GM12864 (cell line): ENCODE results near the gene KRTAP4-6.
"Not testable (repeated sequence)": the region's sequence is repeated elsewhere in the genome, so short reads cannot be mapped to it uniquely, and the experiment has no call there.

ENCODE experiments used
- DNase-seq: peaks from one replicate; pipeline ENCODE4 v3.0.0-alpha.2; 2011; ENCODE audit warnings: low read depth
- H3K4me3 ChIP-seq: 2 replicates; pipeline ENCODE4 v1.5.1; 2011; ENCODE audit warnings: mild to moderate bottlenecking, low read depth, low read length, control low read depth
- TF ChIP-seq, protein P1 (sequence below): IDR thresholded peaks from 2 replicates; pipeline ENCODE4 v1.5.1; 2011; ENCODE audit warnings: low read depth, mild to moderate bottlenecking, moderate library complexity, low read length, control low read depth, inconsistent platforms; ENCODE audit errors: missing control alignments

Gene KRTAP4-6

DNA sequence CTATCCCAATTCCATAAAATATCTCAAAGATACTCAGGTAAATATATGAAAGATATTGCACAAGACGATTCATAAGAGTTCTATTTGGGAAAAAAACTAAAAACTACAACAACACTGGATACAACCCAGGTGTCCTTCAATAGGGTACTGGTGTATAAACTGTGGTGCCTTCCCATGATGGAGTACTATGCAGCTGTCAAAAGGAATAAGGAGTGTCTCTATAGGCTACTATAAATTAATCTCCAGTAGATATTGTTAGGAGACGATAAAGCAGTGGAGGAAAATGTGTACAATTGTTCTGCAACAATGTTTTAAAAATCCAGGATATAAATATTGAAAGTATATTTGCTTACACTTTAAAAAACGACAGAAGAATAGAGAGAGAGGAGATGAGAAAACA lies 13.9 kb downstream of the KRTAP4-6 start:
- TF ChIP-seq, protein P1, sequence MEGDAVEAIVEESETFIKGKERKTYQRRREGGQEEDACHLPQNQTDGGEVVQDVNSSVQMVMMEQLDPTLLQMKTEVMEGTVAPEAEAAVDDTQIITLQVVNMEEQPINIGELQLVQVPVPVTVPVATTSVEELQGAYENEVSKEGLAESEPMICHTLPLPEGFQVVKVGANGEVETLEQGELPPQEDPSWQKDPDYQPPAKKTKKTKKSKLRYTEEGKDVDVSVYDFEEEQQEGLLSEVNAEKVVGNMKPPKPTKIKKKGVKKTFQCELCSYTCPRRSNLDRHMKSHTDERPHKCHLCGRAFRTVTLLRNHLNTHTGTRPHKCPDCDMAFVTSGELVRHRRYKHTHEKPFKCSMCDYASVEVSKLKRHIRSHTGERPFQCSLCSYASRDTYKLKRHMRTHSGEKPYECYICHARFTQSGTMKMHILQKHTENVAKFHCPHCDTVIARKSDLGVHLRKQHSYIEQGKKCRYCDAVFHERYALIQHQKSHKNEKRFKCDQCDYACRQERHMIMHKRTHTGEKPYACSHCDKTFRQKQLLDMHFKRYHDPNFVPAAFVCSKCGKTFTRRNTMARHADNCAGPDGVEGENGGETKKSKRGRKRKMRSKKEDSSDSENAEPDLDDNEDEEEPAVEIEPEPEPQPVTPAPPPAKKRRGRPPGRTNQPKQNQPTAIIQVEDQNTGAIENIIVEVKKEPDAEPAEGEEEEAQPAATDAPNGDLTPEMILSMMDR = no peak
- no peak overlapping the region for H3K4me3 ChIP-seq
- no peak for DNase-seq

DNA sequence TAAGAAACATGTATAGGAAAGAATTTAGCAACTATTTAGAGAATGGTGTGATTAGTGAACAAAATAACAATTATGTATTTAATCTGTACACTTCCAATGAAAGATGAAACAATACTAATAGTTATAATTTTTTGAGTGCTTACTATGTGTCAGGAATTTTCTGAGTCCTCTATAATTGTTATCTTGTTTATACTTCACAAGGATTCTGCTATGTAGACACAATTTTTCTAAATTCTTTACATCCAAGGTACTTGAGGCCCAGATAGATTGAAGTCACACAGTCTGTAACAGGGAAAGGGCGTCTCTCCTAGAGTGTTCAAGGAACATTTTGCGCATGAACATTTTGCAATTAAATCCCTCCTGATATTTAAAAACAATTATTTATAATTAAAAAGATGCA lies 15.3 kb downstream of the KRTAP4-6 start:
- TF ChIP-seq, protein P1 = no peak

DNA sequence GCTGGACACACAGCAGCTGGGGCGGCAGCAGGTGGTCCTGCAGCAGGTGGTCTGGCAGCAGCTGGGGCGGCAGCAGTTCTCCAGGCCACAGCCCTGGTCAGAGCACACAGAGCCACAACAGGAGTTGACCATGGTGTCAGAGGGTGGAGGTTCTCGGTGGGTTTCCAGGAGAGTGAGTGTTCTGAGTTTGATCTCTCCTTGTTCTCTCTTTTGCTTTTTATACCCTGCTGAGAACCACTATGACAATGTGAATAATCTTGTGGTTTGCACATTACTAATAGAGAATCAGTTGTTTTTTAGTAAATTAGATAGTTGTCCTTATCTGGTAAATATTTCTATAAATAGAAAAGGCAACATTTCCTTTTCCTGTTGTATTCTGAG lies 16.4 kb downstream of the KRTAP4-6 start, which contains the start of gene KRTAP4-12:
KRTAP4-12 (minus strand) TSS at position 192 of the 381 bp plus-strand sequence; CDS start at position 132, 60 bp downstream.
- DNase-seq, H3K4me3 ChIP-seq: not testable (repeated sequence)

More for the DNA sequence above, 15.3 kb downstream of the KRTAP4-6 start:
- H3K4me3 ChIP-seq = no peak overlapping the region
- no peak for DNase-seq

DNA sequence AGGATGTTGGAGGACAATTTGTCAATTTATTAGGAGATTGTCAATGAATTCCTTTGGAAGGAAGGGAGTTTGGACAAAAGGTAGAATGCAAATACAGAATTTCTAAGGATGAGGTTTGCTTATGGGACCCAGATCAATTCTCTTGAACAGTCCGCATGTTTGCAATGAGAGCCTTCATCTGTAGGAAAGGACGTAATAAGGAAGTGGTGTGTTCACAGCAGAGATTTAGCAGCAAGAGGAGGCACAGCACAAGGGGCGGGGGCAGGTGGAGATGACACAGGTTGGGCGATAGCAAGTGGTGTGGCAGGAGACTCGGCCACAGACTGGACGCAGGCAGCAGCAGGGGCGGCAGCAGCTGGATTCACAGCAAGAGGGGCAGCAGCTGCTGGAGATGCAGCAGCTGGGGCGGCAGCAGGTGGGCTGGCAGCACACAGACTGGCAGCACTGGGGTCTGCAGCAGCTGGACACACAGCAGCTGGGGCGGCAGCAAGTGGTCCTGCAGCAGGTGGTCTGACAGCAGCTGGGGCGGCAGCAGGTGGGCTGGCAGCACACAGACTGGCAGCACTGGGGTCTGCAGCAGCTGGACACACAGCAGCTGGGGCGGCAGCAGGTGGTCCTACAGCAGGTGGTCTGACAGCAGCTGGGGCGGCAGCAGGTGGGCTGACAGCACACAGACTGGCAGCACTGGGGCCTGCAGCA lies 16.9 kb downstream of the KRTAP4-6 start:
- H3K4me3 ChIP-seq, DNase-seq: not testable (repeated sequence)

DNA sequence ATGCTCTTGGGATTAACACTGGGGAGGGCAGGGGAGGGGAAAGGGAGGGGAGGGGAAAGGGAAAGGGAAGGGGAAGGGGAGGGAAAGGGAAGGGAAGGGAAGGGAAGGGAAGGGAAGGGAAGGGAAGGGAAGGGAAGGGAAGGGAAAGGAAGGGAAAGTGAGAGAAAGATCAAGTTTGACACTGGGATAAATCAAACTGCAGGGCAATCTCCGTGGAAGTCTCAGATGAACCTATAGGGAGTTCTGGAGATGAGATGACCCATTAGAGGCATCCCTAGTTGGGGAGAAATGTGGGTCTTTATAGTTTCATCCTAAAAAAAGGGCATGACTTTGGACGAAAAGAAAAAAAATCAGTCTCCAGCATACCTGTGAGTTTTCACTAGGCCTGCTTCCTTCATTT lies 18.6 kb downstream of the KRTAP4-6 start:
- no peak overlapping the region for H3K4me3 ChIP-seq
- TF ChIP-seq, protein P1 = no peak
- DNase-seq = no peak

DNA sequence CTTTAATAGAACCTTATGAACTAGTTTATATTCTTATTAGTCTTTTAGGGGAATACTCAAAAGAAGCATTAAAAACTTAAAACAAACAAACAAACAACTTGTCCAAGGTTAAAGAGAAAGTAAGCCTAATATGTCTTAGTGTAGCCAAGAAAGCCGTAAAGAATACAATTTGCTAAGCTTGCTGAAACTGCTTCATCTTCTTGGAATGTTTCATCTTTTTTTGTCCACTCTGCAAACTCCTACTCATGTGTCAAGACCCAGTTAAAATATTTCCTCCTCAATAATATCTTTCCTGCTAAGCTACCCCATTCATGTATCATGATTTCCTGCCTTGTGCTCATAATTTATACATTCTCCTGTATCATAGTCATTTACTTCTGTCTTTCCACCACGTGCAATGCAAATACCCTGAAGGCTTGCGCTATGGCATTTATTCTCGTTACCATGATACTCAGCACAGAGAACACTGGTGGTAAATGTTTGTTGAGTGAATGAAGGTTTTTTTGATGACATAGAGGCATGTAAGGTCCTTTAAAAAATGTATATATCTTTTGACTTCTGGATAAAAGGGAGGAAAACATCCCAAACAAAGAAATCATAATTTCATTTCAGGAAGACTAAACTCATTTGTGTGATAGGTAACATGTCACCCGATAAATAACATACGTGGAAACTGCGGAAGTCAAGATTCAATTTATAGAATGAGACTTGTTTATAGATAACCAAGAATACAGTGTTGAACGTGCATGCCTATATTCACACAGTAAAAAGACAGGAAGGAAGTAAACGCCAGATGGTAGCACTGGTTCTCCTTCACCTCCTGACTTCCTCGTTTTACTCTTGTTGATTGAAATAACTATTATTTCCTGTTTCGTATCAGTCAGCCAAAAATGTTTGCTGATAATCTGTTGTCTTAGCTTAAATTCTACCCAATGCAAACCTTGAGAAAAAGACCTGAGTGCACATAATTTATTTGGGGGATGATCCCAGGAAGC lies 20.4 kb downstream of the KRTAP4-6 start:
- DNase-seq, H3K4me3 ChIP-seq: not testable (repeated sequence)

DNA sequence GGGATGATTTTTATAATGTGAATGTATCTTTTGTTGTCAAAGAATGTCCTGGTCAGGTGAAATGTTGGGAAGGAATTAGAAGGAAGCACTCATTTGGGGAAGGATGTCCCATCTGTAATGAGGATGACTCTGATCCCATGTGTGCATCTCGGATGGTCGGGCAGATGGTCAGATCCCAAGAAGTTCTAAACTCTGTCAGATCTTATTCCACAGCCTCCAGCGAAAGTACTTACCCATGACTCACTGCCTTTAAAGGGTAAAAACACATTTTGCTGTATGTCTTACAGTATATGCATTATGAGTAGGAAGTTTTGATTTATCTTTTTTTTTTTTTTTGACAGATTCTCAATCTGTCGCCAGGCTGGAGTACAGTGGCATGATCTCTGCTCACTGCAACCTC lies 21.6 kb downstream of the KRTAP4-6 start:
- DNase-seq = no peak
- TF ChIP-seq, protein P1 = no peak
- no peak overlapping the region for H3K4me3 ChIP-seq

DNA sequence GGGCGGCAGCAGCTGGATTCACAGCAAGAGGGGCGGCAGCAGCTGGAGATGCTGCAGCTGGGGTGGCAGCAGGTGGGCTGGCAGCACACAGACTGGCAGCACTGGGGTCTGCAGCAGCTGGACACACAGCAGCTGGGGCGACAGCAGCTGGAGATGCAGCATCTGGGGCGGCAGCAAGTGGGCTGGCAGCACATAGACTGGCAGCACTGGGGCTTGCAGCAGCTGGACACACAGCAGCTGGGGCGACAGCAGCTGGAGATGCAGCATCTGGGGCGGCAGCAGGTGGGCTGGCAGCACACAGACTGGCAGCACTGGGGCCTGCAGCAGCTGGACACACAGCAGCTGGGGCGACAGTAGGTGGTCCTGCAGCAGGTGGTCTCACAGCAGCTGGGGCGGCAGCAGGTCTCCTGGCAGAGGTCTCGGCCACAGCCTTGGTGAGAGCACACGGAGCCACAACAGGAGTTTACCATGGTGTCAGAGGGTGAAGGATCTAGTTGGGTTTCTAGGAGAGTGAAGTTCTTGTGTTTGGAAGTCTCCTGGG lies 22.4 kb downstream of the KRTAP4-6 start, which contains the start of gene KRTAP4-11:
KRTAP4-11 (minus strand) TSS at position 528 of the 541 bp plus-strand sequence; CDS start at position 470, 58 bp downstream.
- DNase-seq, H3K4me3 ChIP-seq: not testable (repeated sequence)
